Smooth muscle cell (in vitro differentiated cells): ENCODE results near the gene EML1. TPM values are rescaled to one million over a fixed set of nuclear protein-coding genes. Genes with fewer than 3 reads are reported as not detected.

Experiments
- DNase-seq: peaks from one replicate; lab custom pipeline; 2025; ENCODE audit not compliant: unreplicated experiment; lab: John Stamatoyannopoulos, UW
- H2AFZ ChIP-seq: fragments of 200-600 bp; sonication (generic); 2 replicates; pipeline ENCODE4 v1.6.0; 2016; ENCODE audit warnings: antibody characterized with exemption, low read depth, mild to moderate bottlenecking
- H3F3A ChIP-seq: fragments of 200-600 bp; sonication (generic); 2 replicates; pipeline ENCODE4 v1.6.0; 2017; ENCODE audit warnings: antibody characterized with exemption, low read depth
- H3K27ac ChIP-seq: fragments of 200-600 bp; sonication (generic); 2 replicates; pipeline ENCODE4 v1.5.1; 2016; ENCODE audit warnings: low read depth, mild to moderate bottlenecking
- H3K27me3 ChIP-seq: fragments of 200-600 bp; sonication (generic); 2 replicates; pipeline ENCODE4 v1.6.1; 2016; ENCODE audit warnings: low read depth, mild to moderate bottlenecking
- H3K36me3 ChIP-seq: fragments of 200-600 bp; sonication (generic); 2 replicates; pipeline ENCODE4 v1.5.1; 2016; ENCODE audit warnings: low read depth
- H3K4me1 ChIP-seq: fragments of 200-600 bp; sonication (generic); 2 replicates; pipeline ENCODE4 v1.5.1; 2016; ENCODE audit warnings: low read depth
- H3K4me2 ChIP-seq: fragments of 200-600 bp; sonication (generic); 2 replicates; pipeline ENCODE4 v1.6.0; 2016; ENCODE audit warnings: mild to moderate bottlenecking
- H3K4me3 ChIP-seq: fragments of 200-600 bp; sonication (generic); 2 replicates; pipeline ENCODE4 v1.5.1; 2016; ENCODE audit warnings: mild to moderate bottlenecking
- H3K79me2 ChIP-seq: fragments of 200-600 bp; sonication (generic); 2 replicates; pipeline ENCODE4 v1.6.0; 2016; ENCODE audit warnings: low read depth, mild to moderate bottlenecking
- H3K9ac ChIP-seq: fragments of 200-600 bp; sonication (generic); 2 replicates; pipeline ENCODE4 v1.6.0; 2016; ENCODE audit warnings: low read depth
- H3K9me3 ChIP-seq: fragments of 200-600 bp; sonication (generic); replicated peaks from 2 replicates; pipeline ENCODE4 v1.5.1; 2016; ENCODE audit warnings: low read depth
- H4K20me1 ChIP-seq: fragments of 200-600 bp; sonication (generic); 2 replicates; pipeline ENCODE4 v1.6.0; 2016; ENCODE audit warnings: low read depth
- whole genome bisulfite sequencing: methylation state at CpG from one replicate; pipeline ENCODE4 v1.1.7; 2016; ENCODE audit warnings: low lambda C conversion rate; 5-methylcytosine and 5-hydroxymethylcytosine counted together
- polyA plus RNA-seq: library from polyadenylated mRNA; unstranded; fragments of >200 nt; fragmentation: Nextera tagmentation; extraction: Ambion mirVana; gene quantifications from 2 replicates; pipeline ENCODE4 v1.2.1, GENCODE V29; 2016
- total RNA-seq: library from RNA; depleted of rRNA; stranded (reverse); fragments of >200 nt; gene quantifications from 2 replicates; pipeline ENCODE4 v1.2.3, GENCODE V29; 2014
- TF ChIP-seq, protein P1 (sequence below): fragments of 200-600 bp; sonication (generic); IDR thresholded peaks from 2 replicates; pipeline ENCODE4 v1.5.1; 2017; ENCODE audit warnings: borderline replicate concordance, mild to moderate bottlenecking, antibody characterized with exemption; ENCODE audit not compliant: insufficient read depth, poor library complexity, severe bottlenecking

Gene EML1
- total and polyA plus RNA-seq, 2 experiments from 2014 or later = 13.0 to 31.2 TPM

DNA sequence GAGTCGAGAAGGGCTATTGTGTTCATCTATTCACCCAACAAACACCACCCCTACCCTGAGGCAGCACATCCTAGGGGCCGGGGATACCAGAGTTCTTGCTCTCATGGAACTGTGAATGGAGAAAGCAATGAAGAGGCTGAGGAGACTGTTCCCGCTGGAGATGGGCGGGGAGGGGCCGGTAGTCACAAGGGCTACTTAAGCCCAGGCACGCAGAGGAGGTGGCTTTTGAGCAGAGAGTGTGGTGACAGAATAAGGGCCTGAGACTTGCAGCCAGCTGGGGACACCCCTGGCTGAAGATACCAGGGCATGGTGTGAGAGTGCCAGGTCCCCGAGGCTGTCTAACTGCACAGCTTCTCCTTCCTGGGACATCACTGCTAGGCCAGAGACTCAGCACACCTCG is 157.9 kb downstream of the EML1 start:
- Histone ChIP-seq H3K9me3 (no peaks in the 10 kb centered on the region), H3F3A (no peaks in the 10 kb centered on the region), H3K4me1 (no peaks in the 10 kb centered on the region), H3K36me3 (no peaks in the 10 kb centered on the region), H3K4me2 (no peak overlapping the region), H3K79me2 (no peaks in the 10 kb centered on the region), H2AFZ (no peak overlapping the region), H3K4me3 (no peak overlapping the region), H3K9ac (no peak overlapping the region), H3K27ac (no peak overlapping the region), H4K20me1 (no peaks in the 10 kb centered on the region), H3K27me3 (no peaks in the 10 kb centered on the region)
- 82% methylated on average over 8 of the region's 8 CpGs for WGBS
- no peak for DNase-seq
- TF ChIP-seq, protein P1, sequence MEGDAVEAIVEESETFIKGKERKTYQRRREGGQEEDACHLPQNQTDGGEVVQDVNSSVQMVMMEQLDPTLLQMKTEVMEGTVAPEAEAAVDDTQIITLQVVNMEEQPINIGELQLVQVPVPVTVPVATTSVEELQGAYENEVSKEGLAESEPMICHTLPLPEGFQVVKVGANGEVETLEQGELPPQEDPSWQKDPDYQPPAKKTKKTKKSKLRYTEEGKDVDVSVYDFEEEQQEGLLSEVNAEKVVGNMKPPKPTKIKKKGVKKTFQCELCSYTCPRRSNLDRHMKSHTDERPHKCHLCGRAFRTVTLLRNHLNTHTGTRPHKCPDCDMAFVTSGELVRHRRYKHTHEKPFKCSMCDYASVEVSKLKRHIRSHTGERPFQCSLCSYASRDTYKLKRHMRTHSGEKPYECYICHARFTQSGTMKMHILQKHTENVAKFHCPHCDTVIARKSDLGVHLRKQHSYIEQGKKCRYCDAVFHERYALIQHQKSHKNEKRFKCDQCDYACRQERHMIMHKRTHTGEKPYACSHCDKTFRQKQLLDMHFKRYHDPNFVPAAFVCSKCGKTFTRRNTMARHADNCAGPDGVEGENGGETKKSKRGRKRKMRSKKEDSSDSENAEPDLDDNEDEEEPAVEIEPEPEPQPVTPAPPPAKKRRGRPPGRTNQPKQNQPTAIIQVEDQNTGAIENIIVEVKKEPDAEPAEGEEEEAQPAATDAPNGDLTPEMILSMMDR = no peak

DNA sequence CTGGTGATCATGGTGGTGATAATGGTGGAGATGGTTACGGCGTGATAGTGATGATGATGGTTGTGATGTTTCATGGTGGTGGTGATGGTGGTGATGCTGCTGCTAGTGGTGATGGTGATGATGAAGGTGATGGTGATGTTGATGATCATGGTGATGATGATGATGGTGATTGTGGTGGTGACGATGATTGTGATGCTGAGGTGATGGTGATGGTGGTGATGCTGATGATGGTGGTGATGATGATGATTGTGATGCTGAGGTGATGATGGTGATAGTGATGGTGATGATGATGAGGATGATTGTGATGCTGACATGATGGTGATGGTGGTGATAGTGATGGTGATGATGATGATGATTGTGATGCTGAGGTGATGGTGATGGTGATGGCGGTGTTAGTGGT is 158.8 kb downstream of the EML1 start:
- WGBS = 99% methylated on average over 4 of the region's 4 CpGs
- Histone ChIP-seq H3K9ac (no peak overlapping the region), H3K36me3 (no peaks in the 10 kb centered on the region), H3K4me1 (no peaks in the 10 kb centered on the region), H3K4me2 (no peak overlapping the region), H2AFZ (no peak overlapping the region), H4K20me1 (no peaks in the 10 kb centered on the region), H3K27me3 (no peaks in the 10 kb centered on the region), H3K4me3 (no peak overlapping the region), H3K9me3 (no peaks in the 10 kb centered on the region), H3F3A (no peaks in the 10 kb centered on the region), H3K27ac (no peak overlapping the region), H3K79me2 (no peaks in the 10 kb centered on the region)
- no peak for DNase-seq
- TF ChIP-seq, protein P1 = no peak

DNA sequence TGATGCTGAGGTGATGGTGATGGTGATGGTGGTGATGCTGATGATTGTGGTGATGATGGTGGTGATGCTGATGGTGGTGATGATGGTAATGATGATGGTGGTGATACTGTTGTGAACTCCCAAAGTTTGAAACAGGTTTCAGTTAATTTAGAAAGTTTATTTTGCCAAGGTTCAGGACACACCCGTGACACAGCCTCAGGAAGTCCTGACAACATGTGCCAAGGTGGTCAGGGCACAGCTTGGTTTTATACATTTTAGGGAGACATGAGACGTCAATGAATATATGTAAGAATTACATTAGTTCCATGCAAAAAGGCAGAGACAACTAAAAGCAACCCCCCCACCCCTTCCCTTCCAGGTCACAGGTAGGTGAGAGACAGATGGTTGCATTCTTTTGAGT is 159.2 kb downstream of the EML1 start:
- no peaks in the 10 kb centered on the region for H3F3A ChIP-seq
- H4K20me1 ChIP-seq = no peaks in the 10 kb centered on the region
- no peaks in the 10 kb centered on the region for H3K36me3 ChIP-seq
- 43% methylated on average over 2 of the region's 2 CpGs for WGBS
- no peak overlapping the region for H3K4me3 ChIP-seq
- DNase-seq = no peak
- H3K27me3 ChIP-seq = no peaks in the 10 kb centered on the region
- H3K79me2 ChIP-seq = no peaks in the 10 kb centered on the region
- H3K27ac ChIP-seq = no peak overlapping the region
- no peak overlapping the region for H3K4me2 ChIP-seq
- H2AFZ ChIP-seq = no peak overlapping the region
- TF ChIP-seq, protein P1 = no peak
- no peaks in the 10 kb centered on the region for H3K9me3 ChIP-seq
- no peak overlapping the region for H3K9ac ChIP-seq
- H3K4me1 ChIP-seq = no peaks in the 10 kb centered on the region

DNA sequence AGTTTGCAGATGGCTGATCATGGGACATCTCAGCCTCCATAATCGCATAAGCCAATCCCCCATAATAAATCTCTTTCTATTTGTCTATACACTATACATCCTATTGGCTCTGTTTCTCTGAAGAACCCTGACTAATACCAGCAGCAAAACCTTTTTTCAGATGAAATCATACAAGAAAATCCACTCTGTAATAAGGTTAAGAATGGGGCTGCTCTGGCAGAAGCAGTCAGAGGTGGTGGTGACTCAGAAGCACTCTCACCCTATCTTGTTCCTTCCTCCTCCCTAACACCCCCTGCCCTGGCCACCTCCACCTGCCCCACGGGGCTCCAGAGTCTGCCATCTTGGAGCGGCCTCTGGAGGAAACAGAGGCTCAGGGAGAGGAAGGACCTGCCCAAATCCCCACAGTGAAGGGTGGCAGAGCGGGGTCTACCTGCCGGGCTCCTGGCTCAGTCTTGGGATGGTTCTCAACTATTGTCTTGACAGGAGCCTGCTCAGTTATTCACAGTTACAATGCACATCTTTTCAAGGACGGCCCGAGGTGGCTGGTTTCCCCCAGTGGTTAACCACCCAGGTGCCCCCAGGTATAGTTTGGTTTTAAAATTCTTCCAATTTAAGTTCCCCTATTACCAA is 162.7 kb downstream of the EML1 start:
- DNase-seq = no peak
- no peak overlapping the region for H2AFZ ChIP-seq
- no peaks in the 10 kb centered on the region for H3K9me3 ChIP-seq
- peaks cover 7% of the 10 kb centered on the region for H3K27me3 ChIP-seq
- no peak overlapping the region for H3K4me3 ChIP-seq
- no peaks in the 10 kb centered on the region for H3K79me2 ChIP-seq
- no peaks in the 10 kb centered on the region for H3F3A ChIP-seq
- no peaks in the 10 kb centered on the region for H3K4me1 ChIP-seq
- H4K20me1 ChIP-seq = no peaks in the 10 kb centered on the region
- H3K9ac ChIP-seq = no peak overlapping the region
- WGBS = 95% methylated on average over 7 of the region's 7 CpGs
- no peak overlapping the region for H3K4me2 ChIP-seq
- no peaks in the 10 kb centered on the region for H3K36me3 ChIP-seq
- H3K27ac ChIP-seq = no peak overlapping the region
- TF ChIP-seq, protein P1 = no peak
